Measurements from ENCODE around the gene JADE1.

DNA sequence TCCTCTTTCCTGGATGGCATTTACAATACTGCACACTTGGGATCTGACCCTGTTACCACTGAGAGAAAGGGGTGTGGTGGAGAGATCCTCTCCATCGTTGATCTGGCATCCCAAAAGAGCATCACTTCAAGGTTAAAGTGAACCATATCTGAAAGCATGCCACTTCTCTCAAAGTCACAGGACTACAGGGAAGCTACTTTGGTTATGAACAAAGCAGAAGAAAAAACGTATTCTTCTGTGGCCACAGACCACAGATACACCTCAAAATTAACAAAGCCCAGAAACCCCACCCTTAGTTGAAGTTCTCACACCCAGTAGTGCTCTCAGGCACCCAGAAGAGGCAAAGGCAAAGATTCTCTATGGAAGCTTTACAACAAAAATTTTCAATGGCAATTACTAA is 108.3 kb downstream of the JADE1 start:
- TF ChIP-seq, protein P1, sequence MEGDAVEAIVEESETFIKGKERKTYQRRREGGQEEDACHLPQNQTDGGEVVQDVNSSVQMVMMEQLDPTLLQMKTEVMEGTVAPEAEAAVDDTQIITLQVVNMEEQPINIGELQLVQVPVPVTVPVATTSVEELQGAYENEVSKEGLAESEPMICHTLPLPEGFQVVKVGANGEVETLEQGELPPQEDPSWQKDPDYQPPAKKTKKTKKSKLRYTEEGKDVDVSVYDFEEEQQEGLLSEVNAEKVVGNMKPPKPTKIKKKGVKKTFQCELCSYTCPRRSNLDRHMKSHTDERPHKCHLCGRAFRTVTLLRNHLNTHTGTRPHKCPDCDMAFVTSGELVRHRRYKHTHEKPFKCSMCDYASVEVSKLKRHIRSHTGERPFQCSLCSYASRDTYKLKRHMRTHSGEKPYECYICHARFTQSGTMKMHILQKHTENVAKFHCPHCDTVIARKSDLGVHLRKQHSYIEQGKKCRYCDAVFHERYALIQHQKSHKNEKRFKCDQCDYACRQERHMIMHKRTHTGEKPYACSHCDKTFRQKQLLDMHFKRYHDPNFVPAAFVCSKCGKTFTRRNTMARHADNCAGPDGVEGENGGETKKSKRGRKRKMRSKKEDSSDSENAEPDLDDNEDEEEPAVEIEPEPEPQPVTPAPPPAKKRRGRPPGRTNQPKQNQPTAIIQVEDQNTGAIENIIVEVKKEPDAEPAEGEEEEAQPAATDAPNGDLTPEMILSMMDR (IDR thresholded peaks at IDR 0.05; ENCODE audit: insufficient read depth, low read length) = no peak
- TF ChIP-seq, protein P2, sequence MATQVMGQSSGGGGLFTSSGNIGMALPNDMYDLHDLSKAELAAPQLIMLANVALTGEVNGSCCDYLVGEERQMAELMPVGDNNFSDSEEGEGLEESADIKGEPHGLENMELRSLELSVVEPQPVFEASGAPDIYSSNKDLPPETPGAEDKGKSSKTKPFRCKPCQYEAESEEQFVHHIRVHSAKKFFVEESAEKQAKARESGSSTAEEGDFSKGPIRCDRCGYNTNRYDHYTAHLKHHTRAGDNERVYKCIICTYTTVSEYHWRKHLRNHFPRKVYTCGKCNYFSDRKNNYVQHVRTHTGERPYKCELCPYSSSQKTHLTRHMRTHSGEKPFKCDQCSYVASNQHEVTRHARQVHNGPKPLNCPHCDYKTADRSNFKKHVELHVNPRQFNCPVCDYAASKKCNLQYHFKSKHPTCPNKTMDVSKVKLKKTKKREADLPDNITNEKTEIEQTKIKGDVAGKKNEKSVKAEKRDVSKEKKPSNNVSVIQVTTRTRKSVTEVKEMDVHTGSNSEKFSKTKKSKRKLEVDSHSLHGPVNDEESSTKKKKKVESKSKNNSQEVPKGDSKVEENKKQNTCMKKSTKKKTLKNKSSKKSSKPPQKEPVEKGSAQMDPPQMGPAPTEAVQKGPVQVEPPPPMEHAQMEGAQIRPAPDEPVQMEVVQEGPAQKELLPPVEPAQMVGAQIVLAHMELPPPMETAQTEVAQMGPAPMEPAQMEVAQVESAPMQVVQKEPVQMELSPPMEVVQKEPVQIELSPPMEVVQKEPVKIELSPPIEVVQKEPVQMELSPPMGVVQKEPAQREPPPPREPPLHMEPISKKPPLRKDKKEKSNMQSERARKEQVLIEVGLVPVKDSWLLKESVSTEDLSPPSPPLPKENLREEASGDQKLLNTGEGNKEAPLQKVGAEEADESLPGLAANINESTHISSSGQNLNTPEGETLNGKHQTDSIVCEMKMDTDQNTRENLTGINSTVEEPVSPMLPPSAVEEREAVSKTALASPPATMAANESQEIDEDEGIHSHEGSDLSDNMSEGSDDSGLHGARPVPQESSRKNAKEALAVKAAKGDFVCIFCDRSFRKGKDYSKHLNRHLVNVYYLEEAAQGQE (IDR thresholded peaks at IDR 0.05; ENCODE audit: insufficient replicate concordance, low read depth) = no peak

Measured in HL-60 (cell line).